ENCODE data around the gene ANGPTL4.
"Not testable (repeated sequence)": the region's sequence is repeated elsewhere in the genome, so short reads cannot be mapped to it uniquely, and the experiment has no call there.

ANGPTL4 gene

GRCh38 chr19:8366121-8366581 lies 2.2 kb downstream of the ANGPTL4 start:
- DNase-seq: no peak

DNA sequence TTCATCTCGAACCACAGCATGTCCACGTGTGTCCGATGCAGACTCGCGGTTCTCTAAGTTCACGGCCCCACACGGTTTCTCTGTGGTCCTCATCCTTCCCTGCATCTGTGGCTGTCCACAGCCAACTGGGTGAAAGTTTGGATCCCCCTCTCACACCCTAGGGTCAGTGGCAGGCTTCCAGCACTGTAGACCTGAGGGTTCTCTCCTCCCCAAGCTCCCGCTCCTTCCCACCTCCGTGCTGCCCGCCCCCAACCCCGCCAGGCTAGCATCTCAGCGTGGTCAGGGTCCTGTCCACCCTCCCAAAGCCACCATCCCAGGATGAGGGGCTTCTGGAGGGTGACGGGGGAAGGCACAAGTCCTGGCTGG lies 3.0 kb downstream of the ANGPTL4 start:
- DNase-seq: no peak

GRCh38 chr19:8367327-8368001 lies 3.5 kb downstream of the ANGPTL4 start:
- DNase-seq: peak; percentile 55

- DNase-seq: no peak
Observed at GRCh38 chr19:8370176-8371010, 6.4 kb downstream of the ANGPTL4 start.

GRCh38 chr19:8371011-8371804 lies 7.3 kb downstream of the ANGPTL4 start:
- no peak for DNase-seq

- DNase-seq: no peak
Observed at GRCh38 chr19:8373867-8374813, 10.2 kb downstream of the ANGPTL4 start.

DNA sequence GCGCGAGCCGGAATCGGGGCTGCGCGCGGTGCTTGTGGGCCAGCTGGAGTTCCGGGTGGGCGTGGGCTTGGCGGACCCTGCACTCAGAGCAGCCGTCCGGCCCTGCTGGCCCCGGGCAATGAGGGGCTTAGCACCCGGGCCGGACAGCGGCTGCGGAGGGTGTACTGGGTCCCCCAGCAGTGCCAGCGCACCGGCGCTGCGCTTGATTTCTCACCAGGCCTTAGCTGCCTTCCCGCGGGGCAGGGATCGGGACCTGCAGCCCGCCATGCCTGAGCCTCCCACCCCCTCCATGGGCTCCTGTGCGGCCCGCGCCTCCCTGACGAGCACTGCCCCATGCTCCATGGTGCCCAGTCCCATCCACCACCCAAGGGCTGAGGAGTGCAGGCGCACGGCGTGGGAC lies 11.8 kb downstream of the ANGPTL4 start:
- DNase-seq: not testable (repeated sequence)

- not testable (repeated sequence) for DNase-seq
Observed at GRCh38 chr19:8376373-8376974, 12.5 kb downstream of the ANGPTL4 start.

DNA sequence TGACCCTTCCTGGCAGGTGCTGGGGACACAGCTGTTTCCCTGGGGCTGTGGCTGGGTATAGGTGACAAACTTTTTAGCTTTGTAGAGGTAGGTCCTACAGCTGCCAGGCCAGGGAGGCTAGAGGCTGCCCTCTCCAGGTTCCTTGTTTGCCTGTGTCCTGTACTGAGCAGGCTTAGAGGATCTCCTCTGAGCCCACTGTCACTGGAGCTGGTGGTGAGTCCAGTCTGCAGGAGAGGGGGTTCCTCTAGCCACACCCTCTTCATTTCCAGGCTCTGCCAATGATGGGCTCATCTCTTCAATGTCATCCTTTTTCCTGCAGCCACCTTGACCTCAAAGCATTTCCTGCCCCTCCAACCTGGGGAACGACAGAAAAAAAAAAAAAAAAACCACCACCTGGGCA lies 13.6 kb downstream of the ANGPTL4 start:
- DNase-seq: no peak

DNA sequence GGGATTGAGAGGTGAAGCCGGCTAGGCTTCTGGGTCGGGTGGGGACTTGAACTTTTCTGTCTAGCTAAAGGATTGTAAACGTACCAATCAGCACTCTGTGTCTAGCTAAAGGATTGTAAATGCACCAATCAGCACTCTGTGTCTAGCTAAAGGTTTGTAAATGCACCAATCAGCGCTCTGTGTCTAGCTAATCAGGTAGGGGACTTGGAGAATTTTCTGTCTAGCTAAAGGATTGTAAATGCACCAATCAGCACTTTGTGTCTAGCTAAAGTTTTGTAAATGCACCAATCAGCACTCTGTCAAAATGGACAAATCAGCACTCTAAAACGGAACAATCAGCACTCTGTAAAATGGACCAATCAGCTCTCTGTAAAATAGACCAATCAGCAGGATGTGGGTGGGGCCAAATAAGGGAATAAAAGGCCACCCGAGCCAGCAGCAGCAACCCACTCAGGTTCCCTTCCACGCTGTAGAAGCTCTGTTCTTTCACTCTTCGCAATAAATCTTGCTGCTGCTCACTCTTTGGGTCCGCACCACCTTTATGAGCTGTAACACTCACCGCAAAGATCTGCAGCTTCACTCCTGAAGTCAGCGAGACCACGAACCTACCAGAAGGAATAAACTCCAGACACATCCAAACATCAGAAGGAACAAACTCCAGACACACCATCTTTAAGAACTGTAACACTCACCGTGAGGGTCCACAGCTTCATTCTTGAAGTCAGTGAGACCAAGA lies 15.4 kb downstream of the ANGPTL4 start:
- DNase-seq: not testable (repeated sequence)

- DNase-seq: not testable (repeated sequence)
Observed at GRCh38 chr19:8384569-8384968, 20.6 kb downstream of the ANGPTL4 start.

DNA sequence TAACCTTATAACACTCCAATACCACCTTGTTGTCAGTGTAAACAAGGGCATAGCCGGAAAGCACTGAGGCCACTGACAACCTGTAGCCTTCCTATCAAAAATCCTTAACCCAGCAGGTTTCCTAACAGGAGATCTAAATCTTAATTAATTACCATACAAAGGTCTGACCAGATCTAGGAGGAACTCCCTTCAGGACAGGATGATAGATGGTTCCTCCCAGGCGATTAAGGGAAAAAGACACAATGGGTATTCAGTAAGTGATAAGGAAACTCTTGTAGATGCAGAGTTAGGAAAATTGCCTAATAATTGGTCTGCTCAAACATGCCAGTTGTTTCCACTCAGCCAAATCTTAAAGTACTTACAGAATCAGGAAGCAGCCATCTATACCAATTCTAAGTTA lies 21.1 kb downstream of the ANGPTL4 start:
- not testable (repeated sequence) for DNase-seq

DNA sequence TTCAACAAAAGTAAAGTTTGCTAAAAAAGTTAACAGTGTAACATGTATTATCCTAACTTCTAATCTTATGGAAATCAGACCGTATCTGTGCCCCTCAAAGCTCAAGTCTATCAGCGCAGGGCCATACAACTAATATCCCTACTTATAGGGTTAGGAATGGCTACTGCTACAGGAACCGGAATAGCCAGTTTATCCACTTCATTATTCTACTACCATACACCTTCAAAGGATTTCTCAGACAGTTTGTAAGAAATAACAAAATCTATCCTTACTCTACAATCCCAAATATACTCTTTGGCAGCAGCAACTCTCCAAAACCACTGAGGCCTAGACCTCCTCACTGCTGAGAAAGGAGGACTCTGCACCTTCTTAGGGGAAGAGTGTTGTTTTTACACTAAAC lies 21.6 kb downstream of the ANGPTL4 start:
- not testable (repeated sequence) for DNase-seq

- DNase-seq: not testable (repeated sequence)
Observed at GRCh38 chr19:8386419-8386818, 22.5 kb downstream of the ANGPTL4 start.

GRCh38 chr19:8386990-8387389 lies 23.0 kb downstream of the ANGPTL4 start:
- no peak for DNase-seq

GRCh38 chr19:8387688-8388611 lies 24.0 kb downstream of the ANGPTL4 start:
- no peak for DNase-seq

DNA sequence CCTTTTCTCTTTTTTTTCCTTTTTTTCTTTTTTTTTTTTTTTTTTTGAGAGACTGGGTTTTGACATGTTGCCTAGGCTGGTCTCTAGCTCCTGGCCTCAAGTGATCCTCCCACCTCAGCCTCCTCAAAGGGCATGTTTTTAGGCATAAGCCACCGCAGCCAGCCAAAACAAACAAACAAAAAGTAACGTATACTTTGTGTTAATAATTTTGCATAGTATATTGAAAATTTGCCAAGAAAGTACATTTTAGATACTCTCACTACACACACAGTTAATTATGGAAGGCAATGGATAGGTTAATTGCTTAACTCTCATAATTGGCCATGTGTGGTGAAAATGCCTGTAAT lies 24.6 kb downstream of the ANGPTL4 start:
- no peak for DNase-seq

DNA sequence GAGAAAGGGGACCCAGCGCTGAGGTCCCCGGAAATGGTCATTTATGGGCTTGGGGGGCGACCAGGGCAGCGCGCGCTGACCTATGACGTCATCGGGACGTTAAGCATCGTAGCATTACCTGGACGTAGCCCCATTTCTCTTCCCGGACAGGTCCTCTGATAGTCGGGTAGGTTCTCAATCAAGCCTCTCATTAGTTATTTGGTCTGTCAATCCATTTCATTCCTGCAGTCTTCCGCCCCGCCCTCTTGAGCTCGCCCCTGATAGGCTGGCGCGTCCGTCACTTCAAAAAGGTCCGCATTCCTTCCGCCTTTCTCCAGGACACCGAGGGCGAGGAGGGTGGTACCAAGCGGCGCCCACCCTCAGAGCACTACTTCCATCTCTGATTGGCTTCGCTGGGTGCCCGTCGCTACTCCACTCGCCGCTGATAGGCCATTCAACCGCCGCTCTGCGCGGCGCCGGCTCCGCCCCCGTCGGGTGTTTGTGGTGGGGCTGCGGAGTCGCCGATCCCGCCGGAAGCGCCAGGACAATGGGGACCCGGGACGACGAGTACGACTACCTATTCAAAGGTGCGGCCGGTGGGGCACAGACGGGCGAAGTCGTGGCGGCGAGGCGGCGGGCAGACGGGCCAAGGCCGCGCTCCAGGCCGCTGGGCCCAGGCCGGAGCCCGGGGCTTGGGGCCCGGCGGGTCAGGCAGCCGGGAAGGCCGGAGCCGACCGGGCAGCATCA lies 26.1 kb downstream of the ANGPTL4 start, which contains the start of gene RAB11B:
Gene RAB11B (plus strand): TSS at position 470 of the 726 bp plus-strand sequence. CDS start 57 bp downstream, at position 527.
- DNase-seq: peak; percentile 98

- DNase-seq: peak; percentile 61
Observed at GRCh38 chr19:8390617-8390981, 26.6 kb downstream of the ANGPTL4 start.
